Glomerular visceral epithelial cell (primary cell): Measurements from ENCODE around the gene TNFAIP3.
A peak's percentile ranks its signal among the peaks of the same experiment; 100 is the strongest.

Experiments
- DNase-seq: peaks from one replicate; pipeline ENCODE4 v3.0.0-alpha.2; 2016; ENCODE audit errors: extremely low spot score

TNFAIP3 gene

GRCh38 chr6:137903274-137903932 lies 36.3 kb downstream of the TNFAIP3 start:
- DNase-seq = no peak

- DNase-seq = peak; percentile 58
Measured at GRCh38 chr6:137903933-137904821, 37.1 kb downstream of the TNFAIP3 start.

DNA sequence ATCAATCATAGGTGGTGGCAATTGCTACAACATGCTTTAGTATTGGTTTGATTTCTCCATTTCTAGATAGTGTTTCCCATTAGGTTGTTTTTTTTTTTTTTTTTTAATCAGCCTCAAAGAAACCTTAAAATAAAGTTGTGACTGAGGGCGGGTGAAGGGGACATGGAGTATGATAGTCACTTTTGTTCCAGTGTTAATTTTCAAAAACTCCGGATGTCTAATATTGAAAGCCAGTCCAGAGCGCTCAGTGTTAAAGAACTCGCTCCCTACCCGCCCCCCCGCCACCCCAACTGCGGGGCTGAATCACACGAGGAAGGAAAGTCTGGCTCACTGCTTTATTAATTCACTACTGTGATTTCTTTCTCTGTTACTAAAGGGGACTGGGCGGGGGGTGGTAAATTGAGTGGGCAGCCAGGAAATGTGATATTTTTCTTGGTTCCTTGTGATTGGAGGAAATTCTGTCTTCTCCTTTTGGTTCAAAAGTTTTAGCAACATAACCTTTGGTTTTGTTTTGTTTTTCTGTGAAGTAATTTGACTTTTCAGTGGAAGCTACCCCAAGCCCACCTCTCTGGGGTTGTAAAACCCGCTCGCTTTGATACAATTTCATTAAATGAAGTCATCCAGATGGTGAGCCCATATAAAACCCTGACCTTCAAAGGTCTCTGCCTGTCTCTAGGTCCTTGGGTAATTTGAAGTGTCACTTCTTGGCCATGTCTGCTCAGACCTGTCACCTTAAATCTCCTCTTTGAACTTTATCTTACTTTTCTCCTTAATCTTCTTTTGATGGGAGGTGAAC lies 38.0 kb downstream of the TNFAIP3 start:
- DNase-seq = peak; percentile 49

DNA sequence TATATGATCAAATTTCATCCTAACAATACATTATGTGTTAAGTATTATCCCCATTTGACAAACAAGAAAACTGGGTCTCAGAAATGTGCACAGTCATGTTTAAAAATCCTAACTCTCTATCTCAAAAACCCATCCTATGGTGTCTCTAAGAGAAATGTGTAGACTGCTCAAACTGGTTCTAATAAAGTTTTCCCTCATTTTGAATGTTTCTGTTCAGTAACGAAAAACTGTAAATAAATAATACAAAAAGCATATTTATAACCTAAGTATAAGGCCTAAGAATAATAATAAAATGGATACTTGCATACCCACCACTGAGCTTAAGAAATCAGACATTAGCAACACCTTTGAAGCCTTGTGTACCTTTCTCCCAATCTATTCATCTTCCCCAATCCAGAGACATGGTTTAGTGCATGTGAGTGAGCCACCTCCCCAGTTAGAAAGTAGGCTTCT lies 39.0 kb downstream of the TNFAIP3 start:
- DNase-seq = no peak

- DNase-seq = no peak
Measured at GRCh38 chr6:137907170-137907569, 40.1 kb downstream of the TNFAIP3 start.

- no peak for DNase-seq
Measured at GRCh38 chr6:137909533-137909932, 42.5 kb downstream of the TNFAIP3 start.

DNA sequence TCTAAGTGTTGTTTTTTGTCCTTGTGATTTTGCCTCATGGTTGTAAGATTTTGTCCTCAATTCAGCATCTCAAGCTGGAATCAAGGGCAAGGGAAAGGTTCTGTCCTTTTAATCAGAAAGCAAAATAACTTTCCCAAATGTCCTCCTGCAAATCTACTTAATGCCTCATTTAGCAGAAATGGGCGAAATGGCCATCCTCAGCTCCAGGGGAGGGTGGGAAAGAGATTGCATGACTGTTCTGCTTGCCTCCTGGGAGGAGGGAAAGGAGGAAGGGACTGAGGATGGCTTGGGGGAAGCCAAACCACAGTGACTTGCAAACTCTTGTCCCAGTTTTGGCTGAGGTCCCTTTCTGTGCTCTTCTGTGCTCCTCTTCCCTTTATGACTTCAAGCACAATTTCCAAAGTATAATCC lies 43.4 kb downstream of the TNFAIP3 start:
- DNase-seq = no peak

DNA sequence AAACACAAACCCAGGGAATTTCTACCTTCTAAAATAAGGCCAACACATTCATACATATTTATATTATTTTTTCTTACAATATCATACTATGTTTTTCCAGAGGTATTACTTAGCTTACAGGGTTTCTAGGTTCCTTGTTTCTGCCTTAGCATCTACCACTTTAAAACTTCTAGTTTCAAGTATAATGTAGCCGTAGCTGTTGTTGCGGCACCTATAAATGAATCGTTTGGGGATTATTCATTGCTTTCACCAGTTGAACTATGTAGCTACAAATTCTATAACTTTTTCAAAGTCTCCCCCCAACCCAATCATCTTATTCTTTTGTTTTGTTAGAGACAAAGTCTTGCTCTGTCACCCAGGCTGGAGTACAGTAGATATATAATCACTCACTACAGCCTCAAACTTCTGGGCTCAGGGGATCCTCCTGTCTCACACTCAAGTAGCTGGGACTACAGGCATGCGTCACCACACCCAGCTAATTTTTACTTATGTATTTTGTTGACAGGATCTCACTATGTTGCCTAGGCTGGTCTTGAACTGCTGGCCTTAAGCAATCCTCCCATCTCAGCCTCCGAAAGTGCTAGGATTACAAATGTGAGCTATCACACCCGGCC lies 43.9 kb downstream of the TNFAIP3 start:
- no peak for DNase-seq

DNA sequence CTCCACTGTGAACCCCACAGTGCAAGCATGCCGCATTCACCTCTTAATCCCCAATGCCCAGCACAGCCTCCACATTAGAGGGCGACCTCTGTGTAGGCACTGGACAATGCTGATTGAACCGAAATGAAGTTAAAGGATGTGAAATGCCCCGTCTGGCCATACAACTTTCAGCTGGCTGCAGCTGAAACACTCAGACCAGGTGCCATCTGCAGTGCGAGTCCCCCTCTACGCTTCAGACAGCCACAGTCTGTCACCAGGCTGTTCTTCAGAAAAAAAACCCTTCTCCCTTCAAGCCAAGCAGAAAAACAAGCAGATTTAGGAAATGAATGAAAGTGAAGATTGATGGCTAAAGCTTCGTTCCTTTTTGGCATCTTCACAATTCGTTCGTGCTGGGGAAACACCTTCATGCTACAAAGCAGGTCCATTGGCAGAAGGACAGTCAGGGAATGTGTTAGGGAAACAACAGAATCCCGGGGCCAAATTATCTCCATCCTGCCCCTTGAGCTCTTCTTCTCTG lies 44.7 kb downstream of the TNFAIP3 start:
- DNase-seq = no peak

DNA sequence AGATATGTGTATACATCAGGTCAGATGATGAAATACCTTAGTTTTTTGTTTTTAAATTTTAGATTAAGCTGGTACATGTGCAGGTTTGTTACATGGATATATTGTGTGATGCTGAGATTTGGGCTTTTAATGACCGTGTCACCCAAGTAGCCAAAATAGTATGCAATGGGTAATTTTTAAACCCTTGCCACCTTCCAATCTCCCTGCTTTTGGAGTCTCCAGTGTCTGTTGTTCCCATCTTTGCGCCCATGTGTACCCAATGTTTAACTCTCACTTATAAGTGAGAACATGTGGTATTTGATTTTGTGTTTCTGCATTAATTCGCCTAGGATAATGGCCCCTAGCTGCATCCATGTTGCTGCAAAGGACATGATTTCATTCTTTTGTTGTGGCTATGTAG lies 45.8 kb downstream of the TNFAIP3 start:
- DNase-seq = no peak

GRCh38 chr6:137913434-137913833 lies 46.4 kb downstream of the TNFAIP3 start:
- DNase-seq = no peak

GRCh38 chr6:137913996-137914529 lies 47.0 kb downstream of the TNFAIP3 start:
- DNase-seq = no peak

GRCh38 chr6:137914530-137915193 lies 47.6 kb downstream of the TNFAIP3 start:
- DNase-seq = no peak

DNA sequence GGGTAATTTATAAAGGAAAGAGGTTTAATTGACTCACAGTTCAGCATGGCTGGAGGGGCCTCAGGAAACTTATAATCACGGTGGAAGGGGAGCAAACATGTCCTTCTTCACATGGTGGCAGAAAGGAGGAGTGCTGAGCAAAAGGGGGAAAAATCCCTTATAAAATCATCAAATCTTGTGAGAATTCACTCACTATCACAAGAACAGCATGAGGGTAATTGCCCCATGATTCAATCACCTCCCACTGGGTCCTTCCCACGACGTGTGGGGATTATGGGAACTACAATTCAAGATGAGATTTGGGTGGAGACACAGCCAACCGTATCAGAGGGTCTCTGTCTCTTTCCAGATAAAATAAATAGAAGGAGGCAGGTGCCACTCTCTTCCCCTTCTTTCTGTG lies 48.7 kb downstream of the TNFAIP3 start:
- no peak for DNase-seq

- DNase-seq = no peak
Measured at GRCh38 chr6:137917551-137918325, 50.7 kb downstream of the TNFAIP3 start.

DNA sequence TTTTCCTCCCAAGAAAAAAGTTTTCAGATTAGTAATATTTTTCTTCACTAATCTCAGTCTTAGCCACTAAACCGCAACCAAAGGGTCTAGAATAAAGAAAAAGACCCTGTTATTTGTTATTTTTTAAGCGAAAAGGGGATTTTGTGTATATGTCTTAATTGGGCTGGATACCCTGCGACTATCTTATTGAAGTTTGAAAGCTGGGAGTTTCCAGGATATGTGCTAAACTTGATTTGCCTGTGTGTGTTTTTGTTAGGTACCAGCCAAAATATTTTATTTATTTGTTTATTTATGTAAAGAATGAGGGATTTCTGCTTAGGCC lies 52.4 kb downstream of the TNFAIP3 start:
- DNase-seq = no peak

DNA sequence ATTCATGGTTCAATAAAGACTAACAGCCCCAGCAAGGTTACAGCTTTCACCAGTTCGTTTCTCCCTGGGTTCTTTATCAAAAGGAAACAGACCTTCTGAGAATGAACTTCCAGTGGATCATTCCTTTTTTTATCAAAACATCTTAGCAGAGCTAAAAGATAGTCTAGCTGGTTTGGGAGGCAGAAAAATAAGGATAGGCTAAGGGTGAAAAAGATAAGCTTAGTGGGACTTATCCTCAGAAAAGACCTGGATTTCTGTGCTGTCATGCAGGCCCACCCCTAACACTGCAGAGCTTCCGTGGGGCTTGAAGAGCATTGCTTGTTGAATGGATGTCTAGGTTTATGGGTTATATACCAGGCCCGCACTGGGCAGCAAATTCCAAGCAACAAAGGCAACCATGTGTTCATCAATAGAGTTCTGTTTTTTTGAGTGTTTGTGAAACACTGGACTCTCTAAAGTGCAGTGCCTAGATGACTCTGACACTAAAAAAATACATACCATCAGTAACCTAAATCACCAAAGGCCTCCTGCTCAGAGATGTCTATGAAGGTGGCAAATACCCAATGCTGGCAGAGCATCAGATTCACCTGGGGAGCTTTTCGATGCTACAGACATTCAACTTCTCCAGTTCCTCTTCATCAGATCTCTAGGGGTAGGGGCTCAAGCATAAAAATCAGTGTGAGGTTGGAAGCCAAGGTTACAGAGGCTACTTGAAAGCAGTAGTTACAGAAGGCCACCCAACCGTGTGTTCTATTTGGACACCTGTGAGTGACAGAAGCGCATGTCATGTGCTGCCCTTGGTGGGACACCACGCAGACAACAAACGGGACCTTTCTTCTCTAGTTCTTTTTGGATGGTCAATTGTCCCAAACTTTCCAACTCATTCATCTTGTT lies 53.0 kb downstream of the TNFAIP3 start:
- no peak for DNase-seq

DNA sequence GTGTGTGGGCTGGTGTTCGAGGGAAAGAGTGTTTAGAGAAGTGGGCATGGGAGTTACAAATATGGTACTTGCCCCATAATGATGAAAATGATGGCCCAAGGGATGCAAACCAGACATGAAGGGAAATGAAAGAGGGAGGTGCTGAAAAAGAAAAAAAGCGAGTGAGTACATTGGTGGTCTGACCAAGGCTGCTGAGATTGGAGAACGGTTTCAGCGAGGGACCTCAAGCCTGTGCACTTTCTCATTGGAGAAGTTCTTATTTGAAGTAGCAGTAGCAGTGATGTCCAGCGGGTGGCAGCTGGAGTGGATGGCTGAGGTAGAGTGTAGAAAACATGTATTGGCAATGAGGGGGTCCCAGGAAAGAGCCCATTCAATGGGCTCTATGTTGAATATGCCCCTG lies 54.8 kb downstream of the TNFAIP3 start:
- DNase-seq = no peak
